GM18498 (cell line): ENCODE results near the gene ATP13A3.

ENCODE experiments used
- ATAC-seq: cut with Tn5 transposase; IDR thresholded peaks from one replicate; pipeline ENCODE4 v1.9.1; 2021; ENCODE audit warnings: mild to moderate bottlenecking, moderate library complexity; ENCODE audit not compliant: unreplicated experiment

The ATP13A3 gene

DNA sequence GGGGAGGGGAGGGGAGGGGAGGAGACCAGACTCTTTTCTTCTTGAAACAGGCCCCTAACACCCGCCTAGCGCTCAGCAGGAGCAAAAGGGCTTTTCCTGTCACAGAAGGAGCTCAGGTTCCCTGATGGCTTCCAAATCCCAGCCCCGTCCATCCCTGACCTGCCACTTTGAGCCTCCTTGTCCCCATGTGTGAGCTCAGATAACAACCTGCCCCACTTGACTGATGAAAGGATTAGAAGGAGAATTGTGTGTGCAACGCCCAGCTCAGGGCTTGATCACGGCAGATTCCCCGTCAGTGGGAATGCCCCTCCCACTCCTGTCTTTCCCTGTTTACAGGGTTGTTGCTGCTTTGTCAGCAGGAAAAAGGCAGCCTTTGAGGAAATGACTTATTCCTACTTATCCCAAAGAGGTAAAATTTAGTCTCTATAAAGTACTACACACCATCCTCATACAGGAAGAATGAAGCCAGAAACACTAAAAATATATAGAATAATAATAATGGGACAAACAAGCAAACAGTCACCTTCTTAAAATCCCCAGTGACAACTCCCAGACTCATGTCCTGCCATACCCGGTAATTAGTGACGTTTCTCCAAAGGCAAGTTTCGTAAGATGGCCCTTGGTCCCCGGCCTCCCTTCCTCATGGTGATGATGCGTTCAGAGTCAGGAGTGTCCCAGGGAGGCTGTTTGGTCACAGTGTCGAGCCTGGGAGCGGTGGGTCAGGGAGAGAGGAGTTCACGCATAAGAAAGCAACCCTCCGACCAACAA is 111.1 kb downstream of the ATP13A3 start:
- no peak for ATAC-seq

GRCh38 chr3:194374935-194375334 is 111.9 kb downstream of the ATP13A3 start:
- no peak for ATAC-seq

DNA sequence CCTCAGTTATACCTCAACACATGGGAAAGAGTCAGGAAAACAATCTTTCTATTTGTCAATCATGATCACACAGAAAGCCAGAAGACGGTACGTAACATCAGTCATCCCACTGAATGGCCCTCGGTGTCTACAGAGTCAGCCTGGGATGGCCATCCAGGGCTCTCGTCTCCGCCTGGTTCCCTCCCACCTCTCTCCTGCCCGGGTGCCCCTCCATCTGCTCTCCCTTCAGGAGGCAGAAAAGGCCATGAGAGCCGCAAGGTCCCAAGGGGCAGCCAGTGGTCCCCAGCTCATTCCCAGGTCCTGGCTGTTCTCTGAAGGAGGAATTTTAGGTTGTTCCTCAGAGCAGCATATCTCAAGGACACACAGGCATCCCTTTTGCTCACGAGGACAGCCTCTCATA is 112.9 kb downstream of the ATP13A3 start:
- ATAC-seq = no peak

DNA sequence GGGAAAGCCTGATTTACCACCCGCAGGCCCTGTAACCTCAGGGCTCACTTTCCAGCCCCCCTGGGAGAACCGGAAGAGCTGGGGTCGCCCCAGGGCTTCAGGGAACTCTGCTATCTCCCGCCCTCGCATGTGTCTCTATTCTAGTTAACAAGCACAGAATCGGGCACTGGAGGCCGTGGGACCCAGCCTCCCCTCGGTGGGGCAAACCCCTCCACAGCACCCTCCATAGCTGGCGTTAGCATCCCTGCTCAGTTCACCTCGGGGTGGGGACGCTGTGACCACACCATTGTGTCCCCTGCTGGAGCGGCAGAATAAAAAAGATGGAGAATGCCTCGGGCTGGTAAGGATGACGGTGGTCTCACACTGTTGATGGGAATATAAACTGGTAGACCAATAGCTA is 113.8 kb downstream of the ATP13A3 start:
- ATAC-seq = no peak

GRCh38 chr3:194370753-194371152 is 116.0 kb downstream of the ATP13A3 start:
- ATAC-seq = no peak

GRCh38 chr3:194369522-194370279 is 117.1 kb downstream of the ATP13A3 start, which contains the start of gene LRRC15:
TSS of gene LRRC15 (minus strand) at chr3:194369743. CDS start at chr3:194361043, 8,700 bp downstream.
- ATAC-seq = no peak

DNA sequence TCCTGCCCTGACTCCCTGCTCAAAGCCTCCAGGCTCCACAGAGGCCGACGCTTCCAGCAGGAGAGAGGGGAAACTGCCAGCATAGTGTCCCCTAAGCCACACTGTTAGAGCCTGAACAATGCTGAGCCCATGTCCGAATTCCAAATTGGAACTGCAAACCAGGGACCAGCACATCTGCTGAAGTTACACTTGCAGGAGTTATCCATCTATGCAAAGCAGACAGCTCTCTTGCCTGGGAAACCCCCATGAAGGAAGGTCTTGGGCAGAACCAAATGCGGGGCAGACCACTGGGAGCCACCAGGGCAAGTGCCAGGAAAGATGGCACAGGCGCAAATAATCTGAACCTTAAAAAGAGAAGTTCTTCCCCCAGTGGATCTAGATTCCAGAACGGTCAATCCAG is 117.9 kb downstream of the ATP13A3 start:
- ATAC-seq = no peak

- no peak for ATAC-seq
Observed at GRCh38 chr3:194367992-194368841, 118.6 kb downstream of the ATP13A3 start.

GRCh38 chr3:194365978-194366490 is 120.8 kb downstream of the ATP13A3 start:
- no peak for ATAC-seq

DNA sequence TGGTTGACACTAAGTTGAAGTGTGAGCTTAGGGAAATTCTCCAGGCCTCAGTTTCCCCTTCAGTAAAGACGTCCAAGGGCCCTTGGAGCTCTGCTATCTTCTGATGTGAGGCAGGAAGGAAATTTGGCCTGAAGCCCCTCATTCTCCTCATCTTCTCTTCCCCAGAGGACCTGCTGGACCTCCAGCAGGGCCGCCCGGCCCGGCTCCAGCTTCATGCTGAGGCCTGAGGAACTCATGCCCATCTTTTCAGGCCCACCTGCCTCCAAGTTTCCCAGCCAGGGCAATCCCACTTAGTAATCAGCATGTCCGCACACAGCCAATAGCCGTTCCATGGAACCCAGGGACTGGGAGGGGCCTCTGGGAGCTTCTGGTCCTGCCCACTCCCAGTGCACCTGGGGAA is 121.3 kb downstream of the ATP13A3 start:
- no peak for ATAC-seq

- ATAC-seq = no peak
Observed at GRCh38 chr3:194364652-194365434, 122.0 kb downstream of the ATP13A3 start.

DNA sequence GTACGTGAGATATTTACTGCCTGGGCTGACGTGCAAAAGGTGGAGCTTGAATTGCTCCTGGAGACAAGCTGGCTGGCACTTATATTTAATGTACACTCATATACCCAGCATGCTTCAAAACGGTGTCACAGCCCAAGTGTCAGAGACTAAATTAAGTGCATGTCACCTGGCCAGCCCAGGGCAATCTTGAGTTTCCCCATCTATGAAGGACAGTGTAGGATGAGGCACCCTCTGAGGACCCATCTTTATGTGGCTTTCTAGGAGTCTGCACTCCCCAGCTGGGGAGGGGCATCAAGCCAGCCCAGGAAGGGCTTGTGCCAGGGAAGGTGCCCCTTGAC is 122.5 kb downstream of the ATP13A3 start:
- ATAC-seq = no peak

- no peak for ATAC-seq
Observed at GRCh38 chr3:194360568-194360967, 126.2 kb downstream of the ATP13A3 start.

GRCh38 chr3:194357681-194358080 is 129.1 kb downstream of the ATP13A3 start:
- ATAC-seq = no peak

- no peak for ATAC-seq
Observed at GRCh38 chr3:194355379-194355778, 131.4 kb downstream of the ATP13A3 start.

DNA sequence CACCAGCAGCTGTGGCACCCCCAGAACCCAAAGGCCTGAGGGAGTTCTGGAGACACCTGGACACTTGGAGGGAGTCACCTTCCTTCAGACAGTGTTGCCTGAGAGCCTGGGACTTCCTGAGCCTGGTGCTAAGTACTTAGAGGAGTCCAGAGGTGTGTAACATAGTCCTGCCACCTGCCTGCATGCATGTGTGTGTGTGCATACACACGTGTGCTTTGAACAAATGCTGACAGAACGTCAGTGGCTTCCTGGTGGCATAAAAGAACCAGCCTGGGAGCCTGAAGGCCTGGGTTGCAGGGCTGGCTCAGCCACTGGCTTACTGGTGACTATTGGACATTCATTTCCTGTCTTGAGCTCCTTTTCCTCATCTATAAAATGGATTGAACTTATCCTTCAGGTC is 132.5 kb downstream of the ATP13A3 start:
- ATAC-seq = no peak
